ENCODE measurements around the gene ANKRD2. TPM values are rescaled to one million over a fixed set of nuclear protein-coding genes. Genes with fewer than 3 reads are reported as not detected.

The ANKRD2 gene
- total RNA-seq, 1 experiment from 2014 or later, result 0.98 TPM

DNA sequence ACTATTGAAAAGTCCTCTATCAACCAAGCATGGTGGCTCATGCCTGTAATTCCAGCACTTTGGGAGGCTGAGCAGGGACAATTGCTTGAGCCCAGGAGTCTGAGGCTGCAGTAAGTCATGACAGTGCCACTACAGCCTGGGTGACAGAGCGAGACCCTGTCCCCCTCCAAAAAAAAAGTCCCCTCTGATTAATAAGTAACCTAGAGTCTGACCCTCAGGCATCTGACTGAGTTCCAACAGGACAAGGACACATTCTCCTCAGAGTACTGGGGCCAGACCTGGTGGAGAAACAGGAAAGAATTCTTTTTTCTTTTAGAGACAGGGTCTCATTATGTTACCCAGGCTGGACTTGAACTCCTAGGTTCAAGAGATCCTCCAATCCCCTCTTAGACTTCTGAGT is 50.7 kb downstream of the ANKRD2 start:
- no peak overlapping the region for H3K27ac ChIP-seq (ENCODE audit: low read length)
- no peaks in the 10 kb centered on the region for H3K9me3 ChIP-seq (ENCODE audit: control insufficient read depth, insufficient read depth, low read depth, low read length)
- ATAC-seq (no peak), DNase-seq (ENCODE audit: low read depth, low spot score) (no peak)
- TF ChIP-seq TCF7L2 (IDR thresholded peaks at IDR 0.05; ENCODE audit: low read depth, low read length), result no peak
- no peak for TF ChIP-seq SIN3A (IDR thresholded peaks at IDR 0.05; ENCODE audit: borderline replicate concordance, insufficient read depth, low read depth, low read length)
- TF ChIP-seq POLR2AphosphoS5 (IDR thresholded peaks at IDR 0.05; ENCODE audit: low read depth, low read length), result no peak
- TF ChIP-seq, protein P1, sequence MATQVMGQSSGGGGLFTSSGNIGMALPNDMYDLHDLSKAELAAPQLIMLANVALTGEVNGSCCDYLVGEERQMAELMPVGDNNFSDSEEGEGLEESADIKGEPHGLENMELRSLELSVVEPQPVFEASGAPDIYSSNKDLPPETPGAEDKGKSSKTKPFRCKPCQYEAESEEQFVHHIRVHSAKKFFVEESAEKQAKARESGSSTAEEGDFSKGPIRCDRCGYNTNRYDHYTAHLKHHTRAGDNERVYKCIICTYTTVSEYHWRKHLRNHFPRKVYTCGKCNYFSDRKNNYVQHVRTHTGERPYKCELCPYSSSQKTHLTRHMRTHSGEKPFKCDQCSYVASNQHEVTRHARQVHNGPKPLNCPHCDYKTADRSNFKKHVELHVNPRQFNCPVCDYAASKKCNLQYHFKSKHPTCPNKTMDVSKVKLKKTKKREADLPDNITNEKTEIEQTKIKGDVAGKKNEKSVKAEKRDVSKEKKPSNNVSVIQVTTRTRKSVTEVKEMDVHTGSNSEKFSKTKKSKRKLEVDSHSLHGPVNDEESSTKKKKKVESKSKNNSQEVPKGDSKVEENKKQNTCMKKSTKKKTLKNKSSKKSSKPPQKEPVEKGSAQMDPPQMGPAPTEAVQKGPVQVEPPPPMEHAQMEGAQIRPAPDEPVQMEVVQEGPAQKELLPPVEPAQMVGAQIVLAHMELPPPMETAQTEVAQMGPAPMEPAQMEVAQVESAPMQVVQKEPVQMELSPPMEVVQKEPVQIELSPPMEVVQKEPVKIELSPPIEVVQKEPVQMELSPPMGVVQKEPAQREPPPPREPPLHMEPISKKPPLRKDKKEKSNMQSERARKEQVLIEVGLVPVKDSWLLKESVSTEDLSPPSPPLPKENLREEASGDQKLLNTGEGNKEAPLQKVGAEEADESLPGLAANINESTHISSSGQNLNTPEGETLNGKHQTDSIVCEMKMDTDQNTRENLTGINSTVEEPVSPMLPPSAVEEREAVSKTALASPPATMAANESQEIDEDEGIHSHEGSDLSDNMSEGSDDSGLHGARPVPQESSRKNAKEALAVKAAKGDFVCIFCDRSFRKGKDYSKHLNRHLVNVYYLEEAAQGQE (IDR thresholded peaks at IDR 0.05; ENCODE audit: insufficient read depth in 1 of 2, low read depth in 2 of 2, low read length in 1 of 2), result no peak
- TF ChIP-seq, protein P2, sequence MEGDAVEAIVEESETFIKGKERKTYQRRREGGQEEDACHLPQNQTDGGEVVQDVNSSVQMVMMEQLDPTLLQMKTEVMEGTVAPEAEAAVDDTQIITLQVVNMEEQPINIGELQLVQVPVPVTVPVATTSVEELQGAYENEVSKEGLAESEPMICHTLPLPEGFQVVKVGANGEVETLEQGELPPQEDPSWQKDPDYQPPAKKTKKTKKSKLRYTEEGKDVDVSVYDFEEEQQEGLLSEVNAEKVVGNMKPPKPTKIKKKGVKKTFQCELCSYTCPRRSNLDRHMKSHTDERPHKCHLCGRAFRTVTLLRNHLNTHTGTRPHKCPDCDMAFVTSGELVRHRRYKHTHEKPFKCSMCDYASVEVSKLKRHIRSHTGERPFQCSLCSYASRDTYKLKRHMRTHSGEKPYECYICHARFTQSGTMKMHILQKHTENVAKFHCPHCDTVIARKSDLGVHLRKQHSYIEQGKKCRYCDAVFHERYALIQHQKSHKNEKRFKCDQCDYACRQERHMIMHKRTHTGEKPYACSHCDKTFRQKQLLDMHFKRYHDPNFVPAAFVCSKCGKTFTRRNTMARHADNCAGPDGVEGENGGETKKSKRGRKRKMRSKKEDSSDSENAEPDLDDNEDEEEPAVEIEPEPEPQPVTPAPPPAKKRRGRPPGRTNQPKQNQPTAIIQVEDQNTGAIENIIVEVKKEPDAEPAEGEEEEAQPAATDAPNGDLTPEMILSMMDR (IDR thresholded peaks at IDR 0.05), result no peak
- ChIA-PET CTCF (no interaction called here), POLR2A (no interaction called here)
- in situ Hi-C loops (cut with HindIII; ENCODE audit: low pct_unique_long_range_greater_than_20kb, low sequenced_read_pairs) (no loop called here), intact Hi-C loops (cut with micrococcal nuclease; ENCODE audit: unreplicated experiment) (no loop called here)
- BruUV-seq (replicated peaks), result no TSS peak
- no peak overlapping the region for H3K4me3 ChIP-seq (ENCODE audit: low read depth in 2 of 2, low read length in 2 of 2)
- H3K4me1 ChIP-seq (ENCODE audit: control insufficient read depth, insufficient read depth, low read length), result no peaks in the 10 kb centered on the region
- H3K27me3 ChIP-seq (ENCODE audit: control insufficient read depth, insufficient read depth, low read length), result no peaks in the 10 kb centered on the region
- no peaks in the 10 kb centered on the region for H3K36me3 ChIP-seq (ENCODE audit: control insufficient read depth, insufficient read depth, low read length)

DNA sequence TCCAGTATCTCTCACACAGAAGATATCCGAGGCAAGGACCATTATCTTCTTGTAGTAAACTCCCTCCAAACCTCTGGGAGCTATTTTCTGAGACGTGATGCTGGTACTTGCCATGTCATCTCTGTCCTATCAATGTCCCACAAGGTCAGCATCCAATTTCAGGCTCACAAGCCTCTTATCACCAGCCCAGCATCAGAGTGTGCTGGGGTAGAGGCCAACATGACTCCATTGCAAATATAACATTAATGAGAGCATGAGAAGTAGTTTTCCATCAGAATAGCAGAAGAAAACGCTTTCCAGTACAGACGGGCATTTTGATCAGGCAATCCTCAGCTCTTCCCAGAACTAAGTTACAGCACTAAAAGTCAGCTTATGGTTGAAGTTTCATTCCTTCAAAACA is 55.2 kb downstream of the ANKRD2 start:
- Histone ChIP-seq H3K9me3 (ENCODE audit: control insufficient read depth, insufficient read depth, low read depth, low read length) (no peaks in the 10 kb centered on the region), H3K4me1 (ENCODE audit: control insufficient read depth, insufficient read depth, low read length) (peaks cover 3% of the 10 kb centered on the region; the same call in 1 of the 2 replicates), H3K27me3 (ENCODE audit: control insufficient read depth, insufficient read depth, low read length) (no peaks in the 10 kb centered on the region), H3K27ac (ENCODE audit: low read length) (no peak overlapping the region), H3K4me3 (ENCODE audit: low read depth in 2 of 2, low read length in 2 of 2) (no peak overlapping the region), H3K36me3 (ENCODE audit: control insufficient read depth, insufficient read depth, low read length) (no peaks in the 10 kb centered on the region)
- POLR2A ChIA-PET, result no interaction called here
- TF ChIP-seq, protein P1 (IDR thresholded peaks at IDR 0.05; ENCODE audit: insufficient read depth in 1 of 2, low read depth in 2 of 2, low read length in 1 of 2), result no peak
- TF ChIP-seq, protein P2 (IDR thresholded peaks at IDR 0.05), result no peak
- TF ChIP-seq POLR2AphosphoS5 (IDR thresholded peaks at IDR 0.05; ENCODE audit: low read depth, low read length) (no peak), TCF7L2 (IDR thresholded peaks at IDR 0.05; ENCODE audit: low read depth, low read length) (no peak), SIN3A (IDR thresholded peaks at IDR 0.05; ENCODE audit: borderline replicate concordance, insufficient read depth, low read depth, low read length) (no peak)
- in situ Hi-C loops (cut with HindIII; ENCODE audit: low pct_unique_long_range_greater_than_20kb, low sequenced_read_pairs), result no loop called here
- DNase-seq (ENCODE audit: low read depth, low spot score), result no peak
- intact Hi-C loops (cut with micrococcal nuclease; ENCODE audit: unreplicated experiment), result no loop called here
- BruUV-seq (replicated peaks), result no TSS peak
- no peak for ATAC-seq
- CTCF ChIA-PET, result interaction anchor here (0.7 kb wide), 1 partner anchor 93 kb away, joined by 5 read pairs; no protein-coding TSS in a partner anchor

All from Panc1 (cell line).